SW480 (cell line): ENCODE data around the gene CD164L2.

Experiments used
- DNase-seq: peaks from one replicate; pipeline ENCODE4 v3.0.0-alpha.2; 2016; ENCODE audit warnings: low spot score

The CD164L2 gene

GRCh38 chr1:27346991-27347624 lies 36.0 kb downstream of the CD164L2 start:
- DNase-seq, result peak; percentile 54

GRCh38 chr1:27346357-27346756 lies 36.8 kb downstream of the CD164L2 start:
- no peak for DNase-seq

GRCh38 chr1:27345272-27345671 lies 37.9 kb downstream of the CD164L2 start:
- no peak for DNase-seq

GRCh38 chr1:27343639-27344025 lies 39.5 kb downstream of the CD164L2 start:
- DNase-seq, result no peak

GRCh38 chr1:27342778-27343638 lies 40.1 kb downstream of the CD164L2 start:
- DNase-seq, result peak; percentile 83

GRCh38 chr1:27342391-27342777 lies 40.7 kb downstream of the CD164L2 start:
- DNase-seq, result peak; percentile 26

- peak; percentile 84 for DNase-seq
Observed at GRCh38 chr1:27341525-27342252, 41.4 kb downstream of the CD164L2 start, which contains the start of gene SYTL1. SYTL1 (plus strand) TSS chr1:27342022; CDS start chr1:27345335, 3,313 bp downstream.

- DNase-seq, result no peak
Observed at GRCh38 chr1:27339213-27339612, 43.9 kb downstream of the CD164L2 start.

DNA sequence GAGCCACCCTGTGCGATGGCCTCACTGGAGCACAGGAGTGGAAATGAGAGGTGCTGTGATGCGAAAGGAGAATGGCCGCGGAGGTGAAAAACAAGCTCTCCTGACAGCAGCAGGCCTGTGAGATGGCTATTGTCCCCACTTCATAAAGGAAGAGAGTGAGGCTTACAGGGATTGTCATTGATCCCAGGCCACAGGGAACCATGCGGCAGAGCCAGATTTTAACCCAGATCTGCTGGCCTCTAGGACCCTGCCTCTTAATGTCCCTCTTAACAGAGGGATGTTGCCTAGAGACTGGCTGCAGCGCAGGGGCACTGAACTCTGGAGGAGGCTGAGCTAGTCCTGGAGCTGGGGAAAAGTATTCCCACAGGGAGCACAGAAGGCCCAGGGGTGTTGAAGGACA lies 44.4 kb downstream of the CD164L2 start:
- no peak for DNase-seq

- DNase-seq, result no peak
Observed at GRCh38 chr1:27336756-27337155, 46.4 kb downstream of the CD164L2 start.

- no peak for DNase-seq
Observed at GRCh38 chr1:27335506-27336422, 47.4 kb downstream of the CD164L2 start.

- DNase-seq, result no peak
Observed at GRCh38 chr1:27333717-27334279, 49.3 kb downstream of the CD164L2 start.

DNA sequence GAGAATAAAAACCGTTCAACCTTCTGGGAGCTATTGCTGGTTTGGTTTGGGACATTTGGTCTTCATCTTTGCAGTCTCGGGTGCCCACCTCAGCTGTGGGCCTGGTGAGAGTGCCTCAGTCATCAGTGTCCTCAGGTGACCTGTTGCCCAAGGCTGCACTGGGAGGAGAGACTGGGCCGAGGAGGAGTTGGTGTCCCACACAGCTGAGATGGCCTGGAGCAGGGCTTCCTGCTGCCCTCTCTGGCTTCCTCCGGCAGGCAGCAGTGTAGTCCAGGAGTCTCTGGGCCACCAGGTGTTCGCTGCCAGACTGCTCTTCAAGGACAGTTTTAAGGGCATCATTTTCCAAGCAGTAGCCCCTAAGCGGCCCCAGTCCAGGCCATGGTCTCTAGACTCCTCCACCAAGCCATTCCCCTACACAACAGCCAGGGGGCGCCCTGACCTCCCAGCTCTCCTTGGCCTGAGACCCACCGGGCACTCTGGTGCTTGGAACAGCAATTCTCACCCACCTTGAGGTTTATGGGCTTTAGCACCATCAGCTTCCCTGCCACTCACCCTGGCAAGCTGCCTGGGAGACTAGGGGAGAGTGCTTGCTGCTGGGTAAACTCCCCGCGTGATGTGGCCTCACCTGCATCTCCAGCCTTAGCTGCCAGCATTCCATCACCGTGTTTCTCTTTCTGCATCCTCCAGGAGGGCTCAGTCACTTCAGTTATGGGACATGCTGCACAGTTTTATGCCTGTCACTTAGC lies 50.4 kb downstream of the CD164L2 start:
- no peak for DNase-seq

- DNase-seq, result no peak
Observed at GRCh38 chr1:27331922-27332321, 51.2 kb downstream of the CD164L2 start.

GRCh38 chr1:27331426-27331825 lies 51.7 kb downstream of the CD164L2 start:
- no peak for DNase-seq

DNA sequence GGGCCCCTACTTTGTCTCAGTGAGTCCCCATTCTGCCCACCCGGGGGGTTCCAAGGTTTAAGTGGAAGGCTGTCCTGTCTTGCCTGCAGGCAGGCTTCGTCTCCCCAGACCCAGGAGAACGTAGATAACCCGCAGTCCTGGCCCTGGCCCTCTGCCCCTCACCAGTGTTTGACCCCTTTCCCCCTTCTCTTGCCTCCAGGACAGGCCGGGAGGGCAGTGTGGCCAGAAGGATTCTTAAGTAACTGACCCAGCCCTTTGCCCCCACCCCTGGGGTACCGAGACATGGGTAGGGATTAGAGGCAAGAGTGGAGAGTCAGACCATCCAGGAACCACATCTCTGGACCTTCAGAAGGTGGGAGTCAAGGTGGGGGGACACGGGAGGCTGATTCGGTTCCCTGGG lies 52.3 kb downstream of the CD164L2 start:
- DNase-seq, result no peak
